GM12801 (cell line): ENCODE results near the gene FRMPD4.

Experiments
- CTCF ChIP-seq: IDR thresholded peaks from one replicate; pipeline ENCODE4 v1.5.1; 2011; ENCODE audit warnings: control low read depth; ENCODE audit not compliant: insufficient read length; ENCODE audit errors: extremely low read depth

Gene FRMPD4

GRCh38 chrX:12471061-12471460 is 332.8 kb downstream of the FRMPD4 start:
- no peak for TF ChIP-seq CTCF

- no peak for TF ChIP-seq CTCF
These were observed 342.7 kb downstream of the FRMPD4 start for GRCh38 chrX:12480956-12481355.

GRCh38 chrX:12488220-12488619 is 349.9 kb downstream of the FRMPD4 start:
- no peak for TF ChIP-seq CTCF

- no peak for TF ChIP-seq CTCF
These were observed 350.5 kb downstream of the FRMPD4 start for GRCh38 chrX:12488771-12489170.

- no peak for TF ChIP-seq CTCF
These were observed 351.1 kb downstream of the FRMPD4 start for GRCh38 chrX:12489341-12489740.

- TF ChIP-seq CTCF = no peak
These were observed 356.3 kb downstream of the FRMPD4 start for GRCh38 chrX:12494400-12495138.

- no peak for TF ChIP-seq CTCF
These were observed 358.1 kb downstream of the FRMPD4 start for GRCh38 chrX:12496343-12496742.
